Neuronal stem cell (in vitro differentiated cells): ENCODE results near the gene TTC38.
A peak's percentile ranks its signal among the peaks of the same experiment; 100 is the strongest.

Source experiments
- DNase-seq: peaks from one replicate; pipeline ENCODE4 v3.0.0-alpha.2; 2013; ENCODE audit warnings: low spot score
- H2AFZ ChIP-seq: one replicate; pipeline ENCODE4 v1.6.1; 2013; ENCODE audit warnings: mild to moderate bottlenecking, low read length, inconsistent platforms
- H2AK5ac ChIP-seq: 2 replicates; pipeline ENCODE4 v1.6.1; 2013; ENCODE audit warnings: low read depth, mild to moderate bottlenecking, inconsistent platforms, low read length, moderate library complexity, mixed read lengths
- H2BK120ac ChIP-seq: 2 replicates; pipeline ENCODE4 v1.6.1; 2013; ENCODE audit warnings: low read depth, mild to moderate bottlenecking, inconsistent platforms, low read length, moderate library complexity, mixed read lengths
- H2BK12ac ChIP-seq: one replicate; pipeline ENCODE4 v1.6.1; 2013; ENCODE audit warnings: low read length, inconsistent platforms
- H2BK15ac ChIP-seq: 2 replicates; pipeline ENCODE4 v1.6.1; 2013; ENCODE audit warnings: mild to moderate bottlenecking, low read length, inconsistent platforms, mixed read lengths
- H2BK5ac ChIP-seq: one replicate; pipeline ENCODE4 v1.6.1; 2013; ENCODE audit warnings: inconsistent platforms, mild to moderate bottlenecking, low read length, moderate library complexity
- H3K14ac ChIP-seq: one replicate; pipeline ENCODE4 v1.6.1; 2013; ENCODE audit warnings: low read length, inconsistent platforms
- H3K18ac ChIP-seq: 2 replicates; pipeline ENCODE4 v1.6.1; 2013; ENCODE audit warnings: low read length, inconsistent platforms
- H3K23ac ChIP-seq: 2 replicates; pipeline ENCODE4 v1.6.1; 2013; ENCODE audit warnings: low read depth, mild to moderate bottlenecking, mixed read lengths, low read length, inconsistent platforms; ENCODE audit not compliant: poor library complexity
- H3K27ac ChIP-seq: replicated peaks from 3 replicates; pipeline ENCODE4 v1.5.1; 2013; ENCODE audit warnings: low read length, inconsistent platforms
- H3K27me3 ChIP-seq, 3 experiments: 2 replicates each; pipeline ENCODE4 v1.6.1; 2013; ENCODE audit warnings: low read length in 3 of 3, mild to moderate bottlenecking in 2 of 3, inconsistent platforms in 1 of 3, low read depth in 1 of 3, mixed read lengths in 1 of 3, moderate library complexity in 1 of 3; ENCODE audit not compliant: control insufficient read depth in 3 of 3, insufficient read depth in 3 of 3
- H3K36me3 ChIP-seq, 2 donors: replicated peaks in 1 of 2; 2 replicates each; pipeline ENCODE4 v1.6.1; 2013; ENCODE audit warnings: low read length in 2 of 2; ENCODE audit not compliant: control insufficient read depth in 2 of 2, insufficient read depth in 2 of 2
- H3K4ac ChIP-seq: 2 replicates; pipeline ENCODE4 v1.6.1; 2013; ENCODE audit warnings: inconsistent platforms, mild to moderate bottlenecking, low read length, moderate library complexity
- H3K4me1 ChIP-seq, 2 donors: 1 replicate in 1 of 2; 2 replicates in 1 of 2; pipeline ENCODE4 v1.6.1; 2013; ENCODE audit warnings: low read length in 2 of 2, low read depth in 1 of 2; ENCODE audit not compliant: control insufficient read depth in 2 of 2, insufficient read depth in 1 of 2
- H3K4me2 ChIP-seq: one replicate; pipeline ENCODE4 v1.6.1; 2013; ENCODE audit warnings: mild to moderate bottlenecking, low read length, inconsistent platforms; ENCODE audit not compliant: insufficient read depth, poor library complexity, severe bottlenecking
- H3K4me3 ChIP-seq, 2 donors: 2 replicates each; pipeline ENCODE4 v1.5.1; 2013; ENCODE audit warnings: low read length in 2 of 2, mild to moderate bottlenecking in 2 of 2, inconsistent platforms in 1 of 2, moderate library complexity in 1 of 2
- H3K79me1 ChIP-seq: one replicate; pipeline ENCODE4 v1.6.1; 2013; ENCODE audit warnings: low read depth, mild to moderate bottlenecking, inconsistent platforms, low read length, moderate library complexity
- H3K9ac ChIP-seq: one replicate; pipeline ENCODE4 v1.6.1; 2013; ENCODE audit warnings: mild to moderate bottlenecking, low read depth, low read length, inconsistent platforms; ENCODE audit not compliant: poor library complexity
- H3K9me3 ChIP-seq, 2 donors: replicated peaks in 1 of 2; 2 replicates each; pipeline versions ENCODE3 to v1.6.1; 2013; ENCODE audit warnings: low read length in 2 of 2, mild to moderate bottlenecking in 2 of 2, inconsistent platforms in 1 of 2, low read depth in 1 of 2, mixed read lengths in 1 of 2, moderate library complexity in 1 of 2; ENCODE audit not compliant: control insufficient read depth in 2 of 2, insufficient read depth in 1 of 2
- H4K8ac ChIP-seq: one replicate; pipeline ENCODE4 v1.6.1; 2013; ENCODE audit warnings: low read depth, mild to moderate bottlenecking, inconsistent platforms, low read length, moderate library complexity
- H4K91ac ChIP-seq: one replicate; pipeline ENCODE4 v1.6.1; 2013; ENCODE audit warnings: low read length, low read depth, mild to moderate bottlenecking, inconsistent platforms; ENCODE audit not compliant: poor library complexity
- WGBS, 2 donors: extraction: QIAGEN DNeasy Blood & Tissue Kit; methylation state at CpG; one replicate each; pipeline ENCODE4 v1.1.7; 2013; ENCODE audit warnings: missing lambda C conversion rate in 2 of 2, mixed read lengths in 1 of 2; ENCODE audit not compliant: insufficient read length in 2 of 2, insufficient replicate concordance in 1 of 2; ENCODE audit errors: extremely low coverage in 2 of 2; 5-methylcytosine and 5-hydroxymethylcytosine counted together

Gene TTC38

DNA sequence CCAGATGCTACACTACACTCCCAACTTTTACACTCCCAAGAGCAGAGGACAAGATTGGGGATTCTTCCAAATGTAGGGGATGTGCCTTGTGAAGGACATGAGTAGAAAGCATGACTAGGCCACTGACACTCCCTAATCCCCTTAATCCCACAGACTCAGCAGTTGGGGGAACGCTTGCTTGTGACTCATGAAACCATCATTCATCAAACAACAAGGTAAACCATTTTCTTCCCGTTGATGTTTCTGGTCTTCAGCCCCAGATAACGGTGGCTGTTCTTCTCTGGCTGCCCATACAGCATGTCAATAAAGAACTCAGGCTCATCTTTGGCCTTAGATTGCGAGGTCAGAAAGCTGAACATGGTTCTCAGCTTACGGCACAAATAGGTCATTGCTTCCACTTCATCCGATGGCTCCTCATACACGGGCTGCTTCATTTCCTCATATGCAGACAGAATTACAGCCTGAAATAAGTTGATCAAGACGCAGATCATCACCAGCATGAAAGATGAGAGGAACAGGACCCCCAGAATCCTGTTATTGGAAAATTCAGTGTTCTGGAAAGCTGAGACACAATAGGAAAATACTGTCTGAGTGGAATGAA is 11.3 kb upstream of the TTC38 start:
- Histone ChIP-seq H3K4me1 (no peaks in the 10 kb centered on the region), H3K9me3 (peaks cover 23 to 48% of the 10 kb centered on the region in 2 donors), H3K79me1 (no peaks in the 10 kb centered on the region), H2AFZ (no peak overlapping the region), H3K18ac (no peak overlapping the region), H4K8ac (no peak overlapping the region), H3K27ac (no peak overlapping the region), H2AK5ac (no peak overlapping the region), H2BK15ac (no peak overlapping the region), H3K14ac (no peak overlapping the region), H2BK5ac (no peak overlapping the region), H3K27me3 (peaks cover 0 to 24% (median 6%) of the 10 kb centered on the region in 3 experiments), H2BK12ac (no peak overlapping the region), H3K4ac (no peak overlapping the region), H3K4me3 (no peak overlapping the region), H3K23ac (no peak overlapping the region), H4K91ac (no peak overlapping the region), H3K36me3 (no peaks in the 10 kb centered on the region), H3K9ac (no peak overlapping the region), H2BK120ac (no peak overlapping the region), H3K4me2 (no peak overlapping the region)
- no peak for DNase-seq
- no CpG with 5 or more reads among the region's 8 CpGs for WGBS, 2 donors

DNA sequence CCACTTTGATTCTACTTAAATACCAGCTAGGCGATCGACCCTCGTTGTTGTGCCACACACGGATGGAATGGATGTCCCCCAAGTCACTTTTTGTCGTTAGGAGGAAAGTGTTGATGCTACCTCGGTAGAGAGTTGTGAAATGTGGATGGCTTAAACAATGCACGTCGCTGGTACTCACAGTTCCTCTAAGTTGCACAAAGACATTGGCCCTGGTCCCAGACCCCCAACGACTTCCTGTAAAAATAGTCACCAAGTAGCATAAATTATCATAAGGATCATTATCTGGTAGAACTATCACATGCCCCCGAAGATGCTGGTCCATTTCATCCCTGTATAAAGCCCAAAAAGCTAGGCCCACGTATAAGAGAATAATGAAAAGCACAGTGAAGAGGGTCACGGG is 8.4 kb upstream of the TTC38 start:
- no peaks in the 10 kb centered on the region for H3K79me1 ChIP-seq
- no peaks in the 10 kb centered on the region for H3K4me1 ChIP-seq
- H3K4me3 ChIP-seq, result no peak overlapping the region
- no peak overlapping the region for H3K4me2 ChIP-seq
- WGBS, 2 donors, result no CpG with 5 or more reads among the region's 12 CpGs
- no peak overlapping the region for H2AFZ ChIP-seq
- no peak overlapping the region for H2AK5ac ChIP-seq
- H3K14ac ChIP-seq, result no peak overlapping the region
- H3K4ac ChIP-seq, result no peak overlapping the region
- H3K18ac ChIP-seq, result no peak overlapping the region
- H3K9me3 ChIP-seq, result peaks cover 41 to 71% of the 10 kb centered on the region in 2 donors
- no peak for DNase-seq
- no peaks in the 10 kb centered on the region for H3K36me3 ChIP-seq
- no peak overlapping the region for H3K27ac ChIP-seq
- no peak overlapping the region for H2BK12ac ChIP-seq
- H4K8ac ChIP-seq, result no peak overlapping the region
- no peak overlapping the region for H2BK15ac ChIP-seq
- no peak overlapping the region for H2BK120ac ChIP-seq
- H2BK5ac ChIP-seq, result no peak overlapping the region
- no peak overlapping the region for H3K9ac ChIP-seq
- no peak overlapping the region for H3K23ac ChIP-seq
- no peak overlapping the region for H4K91ac ChIP-seq
- H3K27me3 ChIP-seq, result peaks cover 18 to 47% (median 32%) of the 10 kb centered on the region in 3 experiments

DNA sequence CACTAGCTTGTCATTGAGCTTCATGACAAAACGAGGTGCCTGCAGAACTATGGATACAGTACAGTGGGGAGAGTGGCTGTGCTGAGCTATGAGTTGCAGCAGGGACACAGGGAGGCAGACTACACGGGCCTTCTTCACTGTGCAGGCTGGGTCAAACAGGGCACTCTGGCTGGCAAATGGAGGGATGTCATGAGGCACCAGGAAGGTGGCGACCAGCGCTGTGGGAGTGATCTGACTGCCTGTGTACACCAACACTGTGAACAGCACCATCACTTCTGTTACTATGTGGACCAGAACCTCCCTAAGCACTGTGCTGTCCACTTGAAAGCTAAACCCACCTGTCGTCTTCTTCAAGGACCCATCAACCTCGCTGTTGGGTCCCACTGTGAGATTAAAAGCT is 7.8 kb upstream of the TTC38 start:
- Histone ChIP-seq H4K8ac (no peak overlapping the region), H3K18ac (no peak overlapping the region), H3K9me3 (peaks cover 41 to 72% of the 10 kb centered on the region in 2 donors)

DNA sequence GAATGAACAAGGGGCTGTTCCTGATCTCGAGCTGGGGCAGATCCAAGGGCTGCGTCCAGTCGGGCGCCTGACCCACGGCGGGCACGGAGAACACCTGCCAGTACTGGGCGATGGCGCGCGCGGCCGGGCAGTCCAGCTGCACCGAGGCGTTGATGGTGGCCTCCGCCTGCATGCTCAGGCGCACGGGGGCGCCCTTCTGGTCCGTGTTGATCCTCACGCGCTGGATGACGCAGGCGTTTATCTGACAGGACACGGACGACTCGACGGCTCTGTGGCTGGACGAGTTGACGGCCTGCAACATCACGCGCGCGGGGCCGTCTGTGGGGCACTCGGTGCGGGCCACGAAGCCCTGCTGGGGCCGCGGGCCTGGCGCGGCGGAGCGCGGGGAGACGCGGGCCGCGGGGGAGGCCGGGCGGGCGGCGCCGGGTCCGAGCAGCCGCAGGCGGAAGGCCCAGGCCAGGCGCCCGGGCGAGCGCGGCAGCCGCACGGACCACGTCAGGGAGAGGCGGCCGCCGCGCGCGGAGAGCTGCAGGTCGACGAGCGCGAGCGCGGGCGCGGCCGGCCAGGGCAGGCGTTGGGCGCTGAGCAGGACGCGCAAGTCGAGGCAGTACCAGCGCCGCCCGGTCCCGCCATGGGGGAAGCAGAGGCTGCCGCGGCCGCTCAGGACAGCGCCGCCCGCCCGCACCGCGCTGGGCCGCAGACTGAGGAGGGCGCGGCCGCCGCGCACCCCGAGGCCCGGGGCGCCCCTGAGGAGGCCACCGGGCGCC is 5.2 kb upstream of the TTC38 start:
- Histone ChIP-seq H3K4me2 (peak overlapping the region; percentile 64), H3K4me3 (peak overlapping the region in 1 of 2 donors; percentile 64), H2BK15ac (no peak overlapping the region), H3K9ac (peak overlapping the region; percentile 51), H3K9me3 (peaks cover 33 to 80% of the 10 kb centered on the region in 2 donors), H3K36me3 (no peaks in the 10 kb centered on the region), H3K4ac (no peak overlapping the region), H3K27ac (no peak overlapping the region), H3K79me1 (no peaks in the 10 kb centered on the region), H2BK5ac (no peak overlapping the region), H2BK12ac (no peak overlapping the region), H3K14ac (no peak overlapping the region), H4K91ac (no peak overlapping the region), H3K23ac (peak overlapping the region; percentile 69), H2BK120ac (no peak overlapping the region), H3K4me1 (peaks cover 0 to 2% of the 10 kb centered on the region in 2 donors), H2AK5ac (no peak overlapping the region), H2AFZ (no peak overlapping the region), H3K27me3 (peaks cover 18 to 52% (median 42%) of the 10 kb centered on the region in 3 experiments), H4K8ac (no peak overlapping the region), H3K18ac (peak overlapping the region; percentile 77)
- no peak for DNase-seq
- no CpG with 5 or more reads among the region's 109 CpGs for WGBS, 2 donors

More for the DNA sequence above, 7.8 kb upstream of the TTC38 start:
- no CpG with 5 or more reads among the region's 6 CpGs for WGBS, 2 donors
- Histone ChIP-seq H3K23ac (no peak overlapping the region), H3K4ac (no peak overlapping the region), H4K91ac (no peak overlapping the region), H2BK12ac (no peak overlapping the region), H3K27me3 (peaks cover 18 to 47% (median 32%) of the 10 kb centered on the region in 3 experiments), H2BK120ac (no peak overlapping the region), H2BK5ac (no peak overlapping the region), H3K36me3 (no peaks in the 10 kb centered on the region), H2AK5ac (no peak overlapping the region), H3K4me2 (no peak overlapping the region), H2AFZ (no peak overlapping the region), H3K9ac (no peak overlapping the region), H3K4me3 (no peak overlapping the region), H3K4me1 (no peaks in the 10 kb centered on the region), H2BK15ac (no peak overlapping the region), H3K27ac (no peak overlapping the region), H3K79me1 (no peaks in the 10 kb centered on the region), H3K14ac (no peak overlapping the region)
- no peak for DNase-seq
